Esophagus muscularis mucosa (tissue), 4 donors: ENCODE results near the gene EEF2K. TPM values are rescaled to one million over a fixed set of nuclear protein-coding genes. Genes with fewer than 3 reads are reported as not detected.
A peak's percentile ranks its signal among the peaks of the same experiment; 100 is the strongest.

Source experiments
- DNase-seq: peaks from one replicate; pipeline ENCODE4 v3.0.0-alpha.2; 2017; ENCODE audit errors: extremely low spot score
- H3K27ac ChIP-seq, 4 donors: fragments of 200-600 bp; sonication (generic); replicated peaks in 1 of 4; 1 replicate in 3 of 4; 2 replicates in 1 of 4; pipeline ENCODE4 v1.5.1; 2016 to 2019; ENCODE audit warnings: mild to moderate bottlenecking in 1 of 4
- H3K27me3 ChIP-seq, 4 donors: fragments of 200-600 bp; sonication (generic); one replicate each; pipeline versions ENCODE4 v1.5.1 to v1.6.0; 2016 to 2019
- H3K36me3 ChIP-seq, 4 donors: fragments of 200-600 bp; sonication (generic); one replicate each; pipeline ENCODE4 v1.5.1; 2016 to 2019
- H3K4me1 ChIP-seq, 4 donors: fragments of 200-600 bp; sonication (generic); one replicate each; pipeline ENCODE4 v1.5.1; 2016 to 2019
- H3K4me3 ChIP-seq, 4 donors: fragments of 200-600 bp; sonication (generic); 1 replicate in 2 of 4; 2 replicates in 2 of 4; pipeline ENCODE4 v1.5.1; 2016 to 2019; ENCODE audit warnings: mild to moderate bottlenecking in 4 of 4, moderate library complexity in 1 of 4
- H3K9me3 ChIP-seq, 4 donors: fragments of 200-600 bp; sonication (generic); 1 replicate in 3 of 4; 2 replicates in 1 of 4; pipeline ENCODE4 v1.5.1; 2016 to 2019
- CTCF ChIP-seq, 3 experiments: fragments of 200-600 bp in 2 of 3; fragments of 450-650 bp in 1 of 3; sonication (generic) in 2 of 3; IDR thresholded peaks; one replicate each; pipeline ENCODE4 v1.5.1; 2017 to 2019; ENCODE audit warnings: antibody characterized with exemption in 3 of 3, mild to moderate bottlenecking in 2 of 3, moderate library complexity in 1 of 3
- EP300 ChIP-seq: sonication (generic); formaldehyde crosslinking; IDR thresholded peaks from one replicate; pipeline ENCODE4 v1.6.1; 2017; ENCODE audit warnings: antibody characterized with exemption
- POLR2A ChIP-seq: fragments of 450-650 bp; IDR thresholded peaks from one replicate; pipeline ENCODE4 v1.6.1; 2017; ENCODE audit warnings: antibody characterized with exemption, moderate library complexity, mild to moderate bottlenecking, low read depth
- POLR2AphosphoS5 ChIP-seq, 2 donors: sonication (generic); formaldehyde crosslinking; IDR thresholded peaks; one replicate each; pipeline ENCODE4 v1.6.1; 2017; ENCODE audit warnings: antibody characterized with exemption in 2 of 2
- WGBS: methylation state at CpG from one replicate; pipeline ENCODE4 v1.1.5; 2018; 5-methylcytosine and 5-hydroxymethylcytosine counted together
- intact Hi-C: fragments of 100-400 bp; cut with DNase I; formaldehyde crosslinking; loops from one replicate; pipeline ENCODE4 v1.15.1; 2023
- total RNA-seq, 4 donors: library from RNA; depleted of rRNA; stranded (reverse); fragments of >200 nt; gene quantifications; one replicate each; pipeline versions ENCODE4 v1.1.0 to v1.2.1, GENCODE V29; 2016

Gene EEF2K
- total RNA-seq, 4 donors from 2014 or later, result 18.1 to 37.7 (median 31.6) TPM

GRCh38 chr16:22240023-22240710 is 34.1 kb downstream of the EEF2K start:
- DNase-seq, result no peak
- Histone ChIP-seq H3K36me3 (peaks cover 9 to 32% (median 20%) of the 10 kb centered on the region in 4 donors), H3K9me3 (no peaks in the 10 kb centered on the region), H3K27me3 (no peaks in the 10 kb centered on the region), H3K4me3 (no peak overlapping the region), H3K27ac (peak overlapping the region; percentile 65 to 74 (median 68)), H3K4me1 (peaks cover 18 to 58% (median 39%) of the 10 kb centered on the region in 4 donors)
- WGBS, result 42% methylated on average over 3 of the region's 3 CpGs
- TF ChIP-seq EP300 (no peak), POLR2AphosphoS5 (IDR thresholded peaks at IDR 0.05) (peak in 1 of 2 donors; percentile 61), CTCF (IDR thresholded peaks at IDR 0.05) (no peak), POLR2A (no peak)
- intact Hi-C loops, result loop anchor here (5.0 kb wide), 2 partner anchors 33 to 52 kb away; partner anchors contain the start of gene EEF2K

DNA sequence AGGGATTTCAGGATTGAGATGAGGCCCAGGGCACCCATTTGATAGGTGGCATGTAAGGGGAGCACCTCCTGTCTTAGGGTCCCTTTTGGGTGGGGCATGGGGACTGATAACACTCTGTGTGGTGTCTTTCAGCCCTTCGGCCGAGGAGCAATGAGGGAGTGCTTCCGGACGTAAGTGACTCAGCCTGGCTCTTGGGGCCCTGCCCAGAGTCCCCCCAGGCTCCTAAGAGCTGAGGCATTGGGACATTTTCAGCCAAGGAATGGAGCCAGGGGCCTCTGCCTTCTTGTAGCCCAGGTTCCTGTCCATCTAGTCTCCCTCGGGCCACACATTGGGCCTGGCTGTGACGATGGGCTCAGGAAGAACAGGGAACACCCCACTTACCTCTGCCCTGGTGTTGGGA is 44.4 kb downstream of the EEF2K start:
- no peak for DNase-seq
- intact Hi-C loops, result no loop called here
- Histone ChIP-seq H3K4me1 (no peaks in the 10 kb centered on the region), H3K27me3 (no peaks in the 10 kb centered on the region), H3K4me3 (no peak overlapping the region), H3K36me3 (peaks cover 33 to 100% (median 88%) of the 10 kb centered on the region in 4 donors), H3K27ac (no peak overlapping the region), H3K9me3 (peaks cover 0 to 6% (median 3%) of the 10 kb centered on the region in 4 donors)
- no peak for TF ChIP-seq CTCF (IDR thresholded peaks at IDR 0.05)
- TF ChIP-seq POLR2AphosphoS5 (IDR thresholded peaks at IDR 0.05), result no peak
- no peak for TF ChIP-seq EP300
- TF ChIP-seq POLR2A, result no peak
- WGBS, result 94% methylated on average over 2 of the region's 6 CpGs

- H3K36me3 ChIP-seq, result peaks cover 43 to 100% (median 94%) of the 10 kb centered on the region in 4 donors
- H3K27ac ChIP-seq, result no peak overlapping the region
- 78% methylated on average over 5 of the region's 5 CpGs for WGBS
- H3K9me3 ChIP-seq, result peaks cover 0 to 6% (median 3%) of the 10 kb centered on the region in 4 donors
- no peak overlapping the region for H3K4me3 ChIP-seq
- no peak for DNase-seq
- no peak for TF ChIP-seq CTCF (IDR thresholded peaks at IDR 0.05)
- no peak for TF ChIP-seq EP300
- no peak for TF ChIP-seq POLR2A
- no peak for TF ChIP-seq POLR2AphosphoS5 (IDR thresholded peaks at IDR 0.05)
- no peaks in the 10 kb centered on the region for H3K4me1 ChIP-seq
- intact Hi-C loops, result no loop called here
- H3K27me3 ChIP-seq, result no peaks in the 10 kb centered on the region
Observed at GRCh38 chr16:22252317-22252716, 46.2 kb downstream of the EEF2K start.

GRCh38 chr16:22253272-22253671 is 47.2 kb downstream of the EEF2K start:
- peaks cover 53 to 100% (median 96%) of the 10 kb centered on the region in 4 donors for H3K36me3 ChIP-seq
- no peak for TF ChIP-seq POLR2AphosphoS5 (IDR thresholded peaks at IDR 0.05)
- no peak for TF ChIP-seq POLR2A
- no peak for TF ChIP-seq EP300
- peaks cover 0 to 9% (median 4%) of the 10 kb centered on the region in 4 donors for H3K9me3 ChIP-seq
- H3K4me1 ChIP-seq, result no peaks in the 10 kb centered on the region
- H3K27me3 ChIP-seq, result no peaks in the 10 kb centered on the region
- 93% methylated on average over 5 of the region's 5 CpGs for WGBS
- intact Hi-C loops, result no loop called here
- H3K27ac ChIP-seq, result no peak overlapping the region
- H3K4me3 ChIP-seq, result no peak overlapping the region
- no peak for DNase-seq

- WGBS, result 100% methylated on average over 1 of the region's 1 CpG
- Histone ChIP-seq H3K27ac (no peak overlapping the region), H3K9me3 (peaks cover 0 to 12% (median 6%) of the 10 kb centered on the region in 4 donors), H3K27me3 (no peaks in the 10 kb centered on the region), H3K36me3 (peaks cover 60 to 100% (median 97%) of the 10 kb centered on the region in 4 donors), H3K4me3 (no peak overlapping the region), H3K4me1 (no peaks in the 10 kb centered on the region)
- intact Hi-C loops, result no loop called here
- no peak for DNase-seq
- TF ChIP-seq CTCF (IDR thresholded peaks at IDR 0.05) (no peak), POLR2AphosphoS5 (IDR thresholded peaks at IDR 0.05) (no peak), POLR2A (no peak), EP300 (no peak)
Observed at GRCh38 chr16:22255335-22255734, 49.3 kb downstream of the EEF2K start.
